Activated effector memory CD4-positive, alpha-beta T cell treated with anti-CD3 and anti-CD28 coated beads, Interleukin-2, amount 50 U/mL, for 16 hours (primary cell): ENCODE data around the gene CYP26A1.

Experiments used
- DNase-seq: peaks from one replicate; pipeline ENCODE4 v3.0.0-alpha.2; 2020

The CYP26A1 gene

GRCh38 chr10:93073539-93074146 is at the start of gene CYP26A1:
CYP26A1 (plus strand) TSS chr10:93073893; CDS start chr10:93073935, 42 bp downstream.
- DNase-seq = no peak

GRCh38 chr10:93026072-93026471 is 47.6 kb upstream of the CYP26A1 start:
- DNase-seq = no peak

- DNase-seq = no peak
Measured at GRCh38 chr10:93027508-93027907, 46.2 kb upstream of the CYP26A1 start.

- no peak for DNase-seq
Measured at GRCh38 chr10:93028883-93029282, 44.8 kb upstream of the CYP26A1 start.

GRCh38 chr10:93030409-93030808 is 43.3 kb upstream of the CYP26A1 start:
- DNase-seq = no peak

- no peak for DNase-seq
Measured at GRCh38 chr10:93032105-93032808, 41.4 kb upstream of the CYP26A1 start.

- no peak for DNase-seq
Measured at GRCh38 chr10:93032809-93033137, 40.9 kb upstream of the CYP26A1 start.

GRCh38 chr10:93034426-93034825 is 39.3 kb upstream of the CYP26A1 start:
- no peak for DNase-seq

GRCh38 chr10:93039110-93039509 is 34.6 kb upstream of the CYP26A1 start:
- no peak for DNase-seq

GRCh38 chr10:93039721-93040120 is 34.0 kb upstream of the CYP26A1 start:
- no peak for DNase-seq

- no peak for DNase-seq
Measured at GRCh38 chr10:93054486-93054885, 19.2 kb upstream of the CYP26A1 start.

GRCh38 chr10:93058139-93058538 is 15.6 kb upstream of the CYP26A1 start:
- DNase-seq = no peak

- no peak for DNase-seq
Measured at GRCh38 chr10:93059975-93060886, 13.5 kb upstream of the CYP26A1 start, which contains the start of gene CYP26C1. CYP26C1 (plus strand) TSS chr10:93060798; CDS start chr10:93061264, 466 bp downstream.

GRCh38 chr10:93060887-93061593 is 12.7 kb upstream of the CYP26A1 start:
- DNase-seq = no peak

- no peak for DNase-seq
Measured at GRCh38 chr10:93061594-93062513, 11.8 kb upstream of the CYP26A1 start.

GRCh38 chr10:93062514-93063143 is 11.1 kb upstream of the CYP26A1 start:
- peak; percentile 75 for DNase-seq

- no peak for DNase-seq
Measured at GRCh38 chr10:93063144-93063976, 10.3 kb upstream of the CYP26A1 start.

GRCh38 chr10:93063977-93064660 is 9.6 kb upstream of the CYP26A1 start:
- no peak for DNase-seq

- DNase-seq = no peak
Measured at GRCh38 chr10:93064874-93065660, 8.6 kb upstream of the CYP26A1 start.
